Bronchial epithelial cell (primary cell): ENCODE results near the gene PUSL1. TPM values are rescaled to one million over a fixed set of nuclear protein-coding genes. Genes with fewer than 3 reads are reported as not detected.

Experiments
- DNase-seq: peaks from one replicate; pipeline ENCODE4 v3.0.0-alpha.2; 2010; ENCODE audit warnings: low read depth
- FAIRE-seq: peaks from 2 replicates; lab custom pipeline; 2011; peaks lifted over from hg19 to GRCh38; lab: Jason Lieb, UNC
- H3K27me3 ChIP-seq: 2 replicates; pipeline ENCODE4 v1.5.1; 2011; ENCODE audit warnings: low read length; ENCODE audit not compliant: control insufficient read depth, insufficient read depth
- H3K36me3 ChIP-seq: 2 replicates; pipeline ENCODE4 v1.5.1; 2011; ENCODE audit warnings: low read length; ENCODE audit not compliant: control insufficient read depth, insufficient read depth
- H3K4me3 ChIP-seq: 2 replicates; pipeline ENCODE4 v1.5.1; 2011; ENCODE audit warnings: mild to moderate bottlenecking, low read depth, low read length, control low read depth
- total RNA-seq: library from RNA; depleted of rRNA; stranded (reverse); fragments of >200 nt; gene quantifications from 2 replicates; pipeline ENCODE4 v1.2.1, GENCODE V29; 2014
- TF ChIP-seq, protein P1 (sequence below): IDR thresholded peaks from 2 replicates; pipeline ENCODE4 v1.5.1; 2011; ENCODE audit warnings: mild to moderate bottlenecking, moderate library complexity, low read length, control low read depth, inconsistent platforms; ENCODE audit not compliant: insufficient read depth, severe bottlenecking

PUSL1 gene
- total RNA-seq, 1 donor from 2014 or later: 20.8 TPM

GRCh38 chr1:1317420-1317819 is 9.0 kb downstream of the PUSL1 start:
- Histone ChIP-seq H3K4me3 (no peak overlapping the region), H3K27me3 (no peaks in the 10 kb centered on the region), H3K36me3 (peaks cover 37% of the 10 kb centered on the region)
- TF ChIP-seq, protein P1, sequence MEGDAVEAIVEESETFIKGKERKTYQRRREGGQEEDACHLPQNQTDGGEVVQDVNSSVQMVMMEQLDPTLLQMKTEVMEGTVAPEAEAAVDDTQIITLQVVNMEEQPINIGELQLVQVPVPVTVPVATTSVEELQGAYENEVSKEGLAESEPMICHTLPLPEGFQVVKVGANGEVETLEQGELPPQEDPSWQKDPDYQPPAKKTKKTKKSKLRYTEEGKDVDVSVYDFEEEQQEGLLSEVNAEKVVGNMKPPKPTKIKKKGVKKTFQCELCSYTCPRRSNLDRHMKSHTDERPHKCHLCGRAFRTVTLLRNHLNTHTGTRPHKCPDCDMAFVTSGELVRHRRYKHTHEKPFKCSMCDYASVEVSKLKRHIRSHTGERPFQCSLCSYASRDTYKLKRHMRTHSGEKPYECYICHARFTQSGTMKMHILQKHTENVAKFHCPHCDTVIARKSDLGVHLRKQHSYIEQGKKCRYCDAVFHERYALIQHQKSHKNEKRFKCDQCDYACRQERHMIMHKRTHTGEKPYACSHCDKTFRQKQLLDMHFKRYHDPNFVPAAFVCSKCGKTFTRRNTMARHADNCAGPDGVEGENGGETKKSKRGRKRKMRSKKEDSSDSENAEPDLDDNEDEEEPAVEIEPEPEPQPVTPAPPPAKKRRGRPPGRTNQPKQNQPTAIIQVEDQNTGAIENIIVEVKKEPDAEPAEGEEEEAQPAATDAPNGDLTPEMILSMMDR: no peak
- DNase-seq (no peak), FAIRE-seq (no peak)

GRCh38 chr1:1318131-1318652 is 9.8 kb downstream of the PUSL1 start:
- peak; percentile 92 for DNase-seq
- FAIRE-seq: no peak
- H3K36me3 ChIP-seq: peaks cover 32% of the 10 kb centered on the region

GRCh38 chr1:1318777-1319645 is 10.6 kb downstream of the PUSL1 start:
- FAIRE-seq (no peak), DNase-seq (no peak)
- Histone ChIP-seq H3K4me3 (no peak overlapping the region), H3K36me3 (peaks cover 24% of the 10 kb centered on the region), H3K27me3 (no peaks in the 10 kb centered on the region)
- TF ChIP-seq, protein P1: no peak

More at GRCh38 chr1:1318131-1318652, 9.8 kb downstream of the PUSL1 start:
- H3K4me3 ChIP-seq: no peak overlapping the region
- TF ChIP-seq, protein P1: no peak
- H3K27me3 ChIP-seq: no peaks in the 10 kb centered on the region

DNA sequence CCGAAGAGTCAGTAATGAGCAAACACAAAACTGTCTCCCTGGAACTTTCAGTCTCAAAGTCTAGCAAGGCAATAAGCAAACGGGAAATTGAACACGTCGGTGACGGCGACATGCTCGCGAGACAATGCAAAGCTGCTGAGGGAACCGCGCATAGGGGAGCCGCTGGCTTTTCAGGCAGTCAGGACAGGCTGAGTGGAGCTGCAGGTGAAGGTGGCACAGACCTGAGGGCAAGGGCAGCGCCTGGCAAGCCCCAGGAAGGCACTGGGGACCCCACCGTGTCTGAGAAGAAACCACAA is 11.2 kb downstream of the PUSL1 start:
- FAIRE-seq (no peak), DNase-seq (no peak)
- TF ChIP-seq, protein P1: no peak
- Histone ChIP-seq H3K4me3 (no peak overlapping the region), H3K36me3 (peaks cover 20% of the 10 kb centered on the region), H3K27me3 (no peaks in the 10 kb centered on the region)

DNA sequence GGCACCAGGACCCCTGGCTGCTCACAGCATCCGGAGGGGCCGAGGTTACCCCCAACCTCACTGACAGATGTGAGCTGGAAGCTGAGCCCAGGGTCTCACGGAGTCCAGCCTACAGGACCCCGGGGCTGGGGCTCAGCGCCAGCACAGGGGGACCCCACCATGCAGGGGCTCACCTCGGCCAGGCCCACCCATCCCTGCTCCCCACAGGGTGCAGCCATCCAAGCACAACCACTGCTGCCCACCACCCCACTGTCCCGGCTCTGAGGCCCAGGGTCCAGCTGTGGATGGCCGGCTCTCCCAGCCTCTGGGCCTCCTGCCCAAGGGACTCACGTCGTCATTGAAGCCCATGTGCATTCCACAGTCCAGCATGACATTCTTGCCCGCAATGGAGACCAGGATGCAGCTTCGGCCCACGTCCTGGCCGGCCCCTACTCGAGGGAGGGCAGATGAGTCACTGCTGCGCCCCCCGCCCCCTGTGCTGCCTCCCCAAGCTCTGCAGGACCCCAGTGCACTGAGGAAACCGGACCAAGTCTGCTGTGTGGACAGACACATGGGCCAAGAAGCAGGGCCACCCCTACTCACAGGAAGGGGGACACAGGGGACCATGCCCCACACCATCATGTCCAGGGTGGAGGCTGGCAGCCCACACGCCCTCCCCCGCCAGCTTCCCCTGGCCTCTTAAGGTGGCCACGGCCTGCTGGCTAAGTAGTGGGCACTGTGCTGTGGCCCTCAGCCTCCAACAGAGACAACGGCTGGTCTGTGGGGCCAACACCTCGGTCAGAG is 12.5 kb downstream of the PUSL1 start:
- Histone ChIP-seq H3K36me3 (peaks cover 18% of the 10 kb centered on the region), H3K27me3 (no peaks in the 10 kb centered on the region), H3K4me3 (no peak overlapping the region)
- TF ChIP-seq, protein P1: no peak
- FAIRE-seq: no peak
- DNase-seq: no peak
